Cerebellar nuclear complex (tissue), 1 donor: Measurements from ENCODE around the gene C2orf92.

ENCODE experiments used
- DNase-seq, 2 experiments: peaks; one replicate each; lab custom pipeline; 2025; lab: John Stamatoyannopoulos, UW

C2orf92 gene

DNA sequence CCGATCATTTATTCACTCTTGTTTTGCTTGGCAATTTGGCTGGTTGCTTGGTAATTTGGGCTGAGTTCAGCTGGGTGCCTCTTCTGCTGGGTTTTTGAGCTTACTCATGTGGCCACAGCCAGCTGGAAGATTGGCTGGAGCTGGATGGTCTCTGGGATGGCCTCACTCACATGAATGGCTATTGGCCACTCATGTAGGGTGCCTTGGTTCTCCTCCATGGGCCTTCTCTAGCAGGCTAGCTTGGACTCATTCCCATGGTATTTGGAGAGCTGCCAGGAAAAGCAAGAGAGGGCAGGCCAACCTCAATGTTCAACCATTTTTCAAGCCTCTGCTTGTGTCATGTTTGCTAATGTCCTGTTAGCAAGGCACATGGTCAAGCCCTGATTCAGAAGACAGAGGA lies 60.7 kb downstream of the C2orf92 start:
- no peak for DNase-seq

DNA sequence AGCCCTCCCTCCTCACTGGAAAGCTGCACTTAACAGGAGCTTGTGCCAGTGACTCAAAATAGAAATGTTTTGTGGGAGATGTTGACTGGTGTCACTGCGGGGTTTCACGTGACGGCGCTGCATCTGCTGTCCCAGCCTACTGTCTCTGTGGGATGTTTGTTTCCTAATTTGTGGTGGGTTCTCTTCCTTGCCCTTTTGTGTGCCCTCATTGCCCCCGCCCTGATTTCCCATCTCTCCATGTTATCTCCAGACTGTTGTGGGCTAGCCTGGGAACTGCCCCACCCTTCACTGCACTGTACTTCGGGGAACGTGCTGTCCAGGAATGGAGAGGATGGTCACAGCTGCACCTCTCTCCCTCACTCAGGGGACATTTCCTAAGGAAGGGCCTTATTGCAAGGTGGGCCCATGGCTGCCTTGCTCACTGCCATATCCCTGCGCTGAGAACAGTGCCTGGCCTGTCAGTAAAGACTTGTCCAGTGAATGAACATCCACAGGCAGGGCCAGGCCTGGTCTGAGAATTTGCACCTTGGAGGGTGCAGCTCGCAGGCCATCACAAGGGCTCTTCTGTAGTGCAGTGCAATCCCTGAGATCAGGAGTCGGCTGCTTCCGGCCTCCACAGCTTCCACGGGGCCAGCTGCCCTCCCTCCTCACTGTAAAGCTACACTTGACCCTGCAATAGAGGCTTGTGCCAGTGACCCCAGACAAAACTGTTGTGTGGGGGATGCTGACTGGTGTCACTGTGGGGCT lies 61.9 kb downstream of the C2orf92 start:
- DNase-seq = no peak

- no peak for DNase-seq
Measured at GRCh38 chr2:97732436-97733340, 63.2 kb downstream of the C2orf92 start.

- no peak for DNase-seq
Measured at GRCh38 chr2:97733341-97734035, 64.0 kb downstream of the C2orf92 start.

- no peak for DNase-seq
Measured at GRCh38 chr2:97734061-97735051, 64.8 kb downstream of the C2orf92 start.

GRCh38 chr2:97735161-97735561 lies 65.6 kb downstream of the C2orf92 start:
- DNase-seq = no peak

- no peak for DNase-seq
Measured at GRCh38 chr2:97736185-97736584, 66.7 kb downstream of the C2orf92 start.

- no peak for DNase-seq
Measured at GRCh38 chr2:97736608-97737330, 67.3 kb downstream of the C2orf92 start.

DNA sequence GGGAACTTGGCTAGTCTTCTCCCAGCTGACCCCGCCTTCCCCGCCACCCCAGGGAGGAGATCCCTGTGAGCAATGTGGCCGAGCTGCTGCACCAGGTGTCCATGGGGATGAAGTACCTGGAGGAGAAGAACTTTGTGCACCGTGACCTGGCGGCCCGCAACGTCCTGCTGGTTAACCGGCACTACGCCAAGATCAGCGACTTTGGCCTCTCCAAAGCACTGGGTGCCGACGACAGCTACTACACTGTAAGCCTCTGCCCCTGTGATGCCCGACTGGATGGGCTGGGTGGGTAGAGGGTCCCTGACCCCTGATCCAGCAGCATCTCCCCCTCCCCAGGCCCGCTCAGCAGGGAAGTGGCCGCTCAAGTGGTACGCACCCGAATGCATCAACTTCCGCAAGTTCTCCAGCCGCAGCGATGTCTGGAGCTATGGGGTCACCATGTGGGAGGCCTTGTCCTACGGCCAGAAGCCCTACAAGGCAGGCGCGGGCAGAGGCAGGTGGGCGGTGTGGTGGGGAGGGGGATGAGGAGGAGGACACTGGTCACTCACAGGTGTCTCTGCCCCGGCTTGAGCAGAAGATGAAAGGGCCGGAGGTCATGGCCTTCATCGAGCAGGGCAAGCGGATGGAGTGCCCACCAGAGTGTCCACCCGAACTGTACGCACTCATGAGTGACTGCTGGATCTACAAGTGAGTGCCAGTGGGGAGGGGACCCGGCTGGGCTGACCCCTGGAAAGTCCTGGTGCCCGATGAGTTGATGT lies 68.1 kb downstream of the C2orf92 start:
- DNase-seq = no peak

DNA sequence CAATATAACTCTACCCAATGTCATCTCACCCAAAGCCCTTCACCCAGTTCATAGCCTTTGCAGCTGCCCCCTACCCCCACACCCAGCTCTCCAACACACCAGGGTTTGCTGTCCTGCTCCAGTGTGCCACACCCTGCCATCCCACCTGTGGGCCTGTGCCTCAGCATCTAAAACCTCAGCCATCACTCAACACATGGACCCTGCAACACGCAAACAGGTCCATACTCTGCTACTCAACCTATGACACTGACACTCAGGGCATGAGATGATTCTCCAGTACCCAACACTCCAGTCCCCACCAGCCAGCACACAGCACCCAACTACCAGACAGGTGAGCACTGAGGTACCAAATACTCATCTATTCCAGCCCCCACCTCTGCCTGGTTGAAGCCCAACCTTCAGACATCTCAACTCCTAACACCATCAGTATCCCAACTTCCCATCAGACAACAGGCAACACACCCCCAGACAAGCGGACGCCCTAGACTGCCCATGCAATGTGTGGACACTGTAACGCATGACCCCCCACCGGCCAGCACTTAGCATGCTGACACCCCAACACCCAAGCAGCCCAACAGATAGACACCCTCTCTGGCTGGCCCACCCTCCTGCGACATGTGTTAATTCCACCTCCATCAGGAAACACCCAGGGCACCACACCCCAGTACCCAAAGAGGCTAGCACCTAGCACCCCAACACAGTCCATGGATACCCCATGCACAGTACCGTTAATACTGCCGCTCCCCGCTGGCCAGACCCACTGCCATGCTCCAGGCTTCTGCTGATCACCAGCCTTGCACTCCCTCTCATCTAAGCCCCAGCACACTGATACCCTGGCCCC lies 68.9 kb downstream of the C2orf92 start:
- no peak for DNase-seq

- DNase-seq = no peak
Measured at GRCh38 chr2:97739020-97739892, 69.7 kb downstream of the C2orf92 start.

- DNase-seq = no peak
Measured at GRCh38 chr2:97739893-97740245, 70.4 kb downstream of the C2orf92 start.

DNA sequence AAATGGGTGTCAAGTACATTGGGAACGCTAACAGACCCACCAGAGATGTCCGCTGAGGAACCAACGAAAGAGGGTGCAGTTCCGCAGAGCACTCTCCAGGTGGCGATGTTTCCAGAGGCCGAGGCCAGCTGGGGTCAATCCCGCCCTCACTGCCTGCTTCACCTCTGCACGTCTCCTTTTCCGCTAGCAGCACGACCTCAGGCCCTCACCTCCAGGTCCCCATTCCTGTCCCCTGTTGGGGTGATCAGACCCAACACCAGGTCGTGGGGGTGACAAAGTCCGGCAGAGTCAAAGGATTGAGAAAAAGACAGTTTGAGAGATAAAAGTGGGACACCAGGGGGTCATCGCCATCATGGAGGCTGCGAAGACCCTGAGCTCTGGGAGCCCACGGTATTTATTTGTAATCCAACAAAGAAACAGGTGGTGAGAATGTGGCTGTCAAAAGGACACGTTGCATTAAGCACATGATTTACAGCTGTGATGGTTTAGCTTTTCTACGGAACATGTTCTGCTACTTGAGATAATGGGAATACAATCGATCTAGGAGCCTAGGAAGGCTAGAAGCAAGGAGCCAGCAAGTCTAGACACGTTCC lies 71.2 kb downstream of the C2orf92 start:
- DNase-seq = no peak

- DNase-seq = no peak
Measured at GRCh38 chr2:97741251-97741650, 71.7 kb downstream of the C2orf92 start.

DNA sequence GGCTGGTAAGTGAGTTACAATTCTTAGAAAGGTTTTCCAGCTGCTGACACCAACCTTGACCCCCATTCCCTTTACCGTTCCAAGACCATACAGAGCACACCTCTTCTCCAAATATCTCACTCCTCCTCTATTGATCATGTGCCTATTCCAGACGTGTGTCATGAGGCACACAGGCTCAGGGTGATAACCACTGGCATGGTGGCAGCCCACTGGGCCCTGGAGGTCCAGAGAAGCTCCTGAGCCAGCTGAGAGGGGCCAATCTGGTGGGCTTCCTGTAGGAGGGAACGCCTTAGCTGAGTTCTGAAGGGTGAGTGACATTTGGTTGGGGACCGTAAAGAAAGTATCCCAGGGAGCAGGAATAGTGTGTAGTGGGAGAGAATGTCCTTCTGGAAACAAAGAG lies 72.2 kb downstream of the C2orf92 start:
- DNase-seq = no peak

DNA sequence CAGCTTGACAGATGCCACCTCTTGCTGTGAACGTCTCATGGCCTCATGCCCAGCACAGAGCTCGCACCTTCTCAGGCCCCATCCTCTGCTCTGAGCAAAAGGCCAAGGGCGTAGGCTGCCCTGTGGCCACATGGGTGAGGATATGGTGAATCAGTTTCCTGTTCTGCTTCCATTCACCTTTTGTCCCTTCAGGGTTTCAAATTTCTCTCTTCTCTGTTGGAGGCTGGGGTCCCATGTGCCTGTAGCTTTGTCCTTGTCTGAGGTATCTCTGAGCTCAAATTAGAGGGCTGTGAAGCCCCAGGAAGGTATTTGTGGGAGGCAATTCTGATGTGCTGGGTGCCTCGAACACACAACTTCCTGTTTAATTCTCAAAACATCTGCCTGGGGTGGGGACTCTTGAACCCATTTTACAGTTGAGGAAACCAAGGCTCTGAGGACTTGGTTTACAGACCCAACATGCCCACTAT lies 72.9 kb downstream of the C2orf92 start:
- no peak for DNase-seq

DNA sequence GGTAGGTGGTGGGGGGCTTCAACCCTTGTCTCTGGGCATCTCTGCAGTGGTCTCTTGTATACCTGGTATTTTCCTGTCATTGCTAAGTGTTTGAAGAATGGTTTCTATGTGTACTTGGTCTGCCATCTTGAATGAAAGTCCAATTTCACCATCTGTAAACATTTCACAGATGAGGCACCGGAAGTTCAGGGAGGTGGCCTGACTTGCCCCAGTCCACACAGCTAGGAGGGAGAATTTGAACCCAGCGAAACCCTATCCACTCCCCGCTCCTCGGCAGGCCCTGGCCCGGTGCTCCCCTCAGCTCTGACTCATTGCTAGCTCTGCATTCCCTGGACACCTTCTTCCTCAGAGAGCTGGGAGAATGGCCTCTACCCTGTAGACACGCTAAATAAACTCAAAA lies 74.4 kb downstream of the C2orf92 start:
- no peak for DNase-seq
